Suppressor macrophage treated with lipopolysaccharide for 4 hours (primary cell): ENCODE data around the gene MSMP.

Experiments
- DNase-seq: peaks from one replicate; pipeline ENCODE4 v3.0.0-alpha.2; 2020

MSMP gene

DNA sequence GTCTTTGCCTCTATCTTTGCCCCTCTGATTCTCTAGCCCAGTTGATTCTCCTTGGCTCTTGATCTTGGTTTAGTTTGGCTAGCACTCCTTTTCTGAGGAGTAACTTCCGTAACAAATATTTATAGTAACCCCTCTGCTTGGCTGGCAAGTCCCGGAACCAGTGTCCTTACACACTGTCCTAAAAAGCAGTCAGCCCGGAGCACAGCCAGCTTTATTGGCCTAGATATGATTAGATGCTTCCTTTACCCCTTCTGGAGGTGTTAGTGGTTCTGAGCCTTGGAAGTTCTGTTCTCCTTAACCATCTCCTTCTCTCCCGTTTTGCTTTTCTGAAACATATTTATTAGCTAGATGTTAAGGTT is 17.0 kb upstream of the MSMP start:
- no peak for DNase-seq

DNA sequence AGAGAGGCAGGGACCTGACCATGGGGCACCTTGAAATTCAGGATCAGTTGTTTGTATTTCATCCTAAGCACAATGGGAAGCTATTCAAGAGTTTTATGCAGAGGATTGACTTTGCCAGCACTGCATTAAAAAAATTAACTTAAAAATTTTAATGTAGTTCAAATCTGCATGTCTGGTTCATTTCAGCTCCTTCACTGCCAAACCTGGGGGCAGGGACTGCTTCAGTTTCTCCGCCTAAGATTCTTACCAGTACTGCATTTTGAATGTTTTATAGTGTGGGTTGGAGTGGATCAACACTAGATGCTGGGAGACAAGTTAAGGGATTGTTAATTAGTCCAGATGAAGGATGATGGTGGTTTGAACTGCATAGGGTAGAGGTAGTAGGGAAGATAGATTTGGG is 15.7 kb upstream of the MSMP start:
- DNase-seq = no peak

DNA sequence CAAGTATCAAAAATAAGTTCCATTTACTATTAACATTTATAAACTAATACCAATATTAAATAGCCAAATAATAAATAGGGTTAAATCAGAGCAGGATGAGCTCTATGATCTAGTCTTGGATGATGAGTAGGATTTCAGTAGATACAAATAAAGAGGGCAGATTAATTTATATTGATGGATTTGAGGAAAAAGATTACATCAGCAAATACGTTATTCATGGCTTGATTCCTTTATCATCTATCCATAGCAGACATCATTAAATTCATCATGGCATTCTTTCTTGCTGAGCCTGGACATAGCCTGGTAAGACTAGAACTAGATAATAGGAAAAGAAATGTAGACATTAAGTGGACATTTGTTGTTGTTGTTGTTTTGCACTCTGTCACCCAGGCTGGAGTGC is 13.4 kb upstream of the MSMP start:
- DNase-seq = no peak

DNA sequence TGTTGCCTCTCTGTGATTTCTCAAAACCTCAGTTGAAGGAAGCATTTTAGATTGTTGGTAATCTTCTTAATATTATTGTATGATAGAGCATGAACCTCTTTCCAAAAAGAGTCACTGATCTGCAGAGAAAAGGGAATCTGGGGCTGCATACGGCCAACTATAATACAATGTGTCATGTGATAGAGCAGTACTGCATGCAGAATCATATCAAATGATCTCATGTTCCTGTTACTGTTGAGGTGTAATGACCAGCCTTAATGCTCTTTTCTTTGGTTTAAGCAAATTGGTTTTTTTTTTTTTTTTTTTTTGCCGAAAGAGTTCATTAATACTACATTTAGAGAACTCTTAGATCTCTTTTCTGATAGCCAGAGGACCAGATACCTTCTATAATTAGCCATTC is 12.9 kb upstream of the MSMP start:
- no peak for DNase-seq

DNA sequence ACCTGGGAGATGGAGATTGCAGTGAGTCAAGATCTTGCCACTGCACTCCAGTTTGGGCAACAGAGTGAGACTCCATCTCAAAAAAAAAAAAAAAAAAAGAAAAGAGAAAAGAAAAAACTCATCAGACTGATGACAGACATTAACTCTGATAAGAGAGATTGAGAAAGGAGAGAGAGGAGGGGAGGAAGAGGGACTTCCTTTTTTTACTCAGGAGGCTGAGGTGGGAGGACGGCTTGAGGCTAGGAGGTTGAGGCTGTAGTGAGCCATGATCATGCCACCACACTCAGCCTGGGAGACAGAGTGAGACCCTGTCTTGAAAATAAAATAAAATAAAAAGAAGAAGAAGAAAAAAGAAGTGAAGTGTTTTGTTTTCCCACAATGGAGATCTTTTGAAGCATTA is 9.7 kb upstream of the MSMP start:
- no peak for DNase-seq

DNA sequence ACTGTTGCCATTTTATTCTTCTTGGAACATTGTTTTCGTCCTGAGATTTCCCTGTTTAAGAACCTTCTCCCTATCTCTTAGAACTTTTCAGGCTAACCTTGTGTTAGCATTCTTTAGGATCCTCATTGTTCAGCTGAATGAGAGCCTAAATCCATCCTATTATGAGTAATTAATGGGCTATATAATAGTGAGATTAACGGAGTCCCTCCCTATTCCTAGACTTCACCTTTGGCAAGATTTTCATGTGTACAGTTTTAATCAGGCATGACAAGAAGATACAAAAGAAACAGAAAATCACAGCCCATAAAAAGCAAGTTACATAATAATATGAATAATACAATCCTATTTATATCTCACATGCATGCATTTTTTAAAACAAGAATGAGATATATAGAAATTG is 9.1 kb upstream of the MSMP start:
- DNase-seq = no peak

DNA sequence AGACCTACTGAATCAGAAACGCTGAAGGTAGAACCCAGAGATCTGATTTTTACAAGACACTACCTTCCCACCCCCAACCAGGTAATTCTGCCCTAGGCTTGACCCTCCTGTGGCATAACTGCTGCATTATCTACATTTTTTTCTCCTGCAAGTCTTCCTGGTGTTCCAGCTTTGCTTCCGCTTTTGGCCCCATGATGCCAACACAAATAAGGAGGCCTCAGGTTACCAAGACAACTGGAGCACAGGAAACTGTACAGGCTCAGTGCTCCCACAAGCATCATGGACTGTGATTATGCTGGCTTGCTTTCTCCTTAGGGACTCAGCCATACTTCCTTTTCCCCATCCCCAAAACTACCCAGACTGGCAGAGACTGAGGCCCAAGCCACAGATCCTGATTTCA is 6.6 kb upstream of the MSMP start:
- DNase-seq = peak; percentile 27

DNA sequence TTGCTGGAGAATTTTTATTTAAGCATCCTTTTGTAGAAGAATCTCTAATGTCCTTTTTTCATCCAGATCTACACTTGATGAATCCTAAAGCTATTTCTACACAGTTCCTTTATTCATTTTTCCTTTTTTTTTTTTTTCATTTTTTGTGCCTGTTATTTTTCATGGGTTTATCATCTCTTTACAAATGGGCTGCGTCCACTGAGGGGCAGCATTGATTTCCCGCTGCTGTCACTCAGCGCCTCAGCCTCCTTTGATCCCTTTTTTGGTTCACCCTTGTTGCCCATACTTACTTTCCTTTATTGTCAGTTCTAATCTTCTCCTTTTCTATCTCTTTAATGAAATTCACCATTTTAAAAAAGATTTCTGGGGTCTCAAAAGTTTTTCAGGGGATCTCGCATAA is 5.7 kb upstream of the MSMP start:
- no peak for DNase-seq

DNA sequence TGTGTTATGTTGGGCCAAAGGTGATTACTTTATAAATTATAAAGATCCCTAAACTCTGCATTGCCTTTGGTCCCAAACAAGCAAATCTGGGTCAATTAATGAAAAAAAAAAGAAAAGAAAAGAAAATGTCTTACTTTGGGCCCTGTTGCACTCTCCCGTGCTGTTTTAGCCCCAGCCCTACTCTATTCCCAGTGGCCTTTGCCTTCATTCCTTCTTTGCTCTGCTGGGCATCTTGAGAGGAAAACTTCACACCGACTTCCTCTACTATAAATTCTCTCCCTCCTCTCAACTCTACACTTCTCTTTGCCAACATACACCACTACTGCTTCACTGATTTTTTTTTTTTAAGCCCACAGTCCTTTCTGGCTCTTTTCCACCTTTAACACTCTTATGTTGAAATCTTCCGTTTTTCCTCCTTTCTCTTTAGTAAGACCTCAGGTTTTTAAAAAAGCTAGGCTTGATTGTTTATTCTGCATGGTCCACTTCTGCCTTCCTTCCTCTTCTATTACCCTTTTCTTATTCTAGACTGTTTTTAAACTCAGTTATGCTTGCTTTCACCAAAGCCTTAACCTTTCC is 4.5 kb upstream of the MSMP start:
- DNase-seq = no peak

DNA sequence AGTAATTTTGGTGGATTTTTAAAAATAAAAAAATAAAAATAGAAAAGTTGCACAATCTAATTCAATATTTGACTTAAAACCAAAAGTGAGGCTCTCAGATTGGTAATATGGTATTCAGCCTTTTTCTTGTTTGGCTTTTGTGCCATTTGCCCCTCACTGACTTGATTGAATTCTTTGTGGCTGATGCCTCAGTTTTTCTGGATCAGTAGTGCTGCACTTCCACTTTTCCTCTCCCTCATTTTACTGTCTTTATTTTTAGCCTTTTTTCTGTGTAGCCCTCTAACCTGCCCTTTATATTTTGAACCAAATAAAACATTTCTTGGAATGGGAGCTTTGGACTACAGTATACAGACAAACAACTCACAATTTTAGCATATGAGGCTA is 3.8 kb upstream of the MSMP start:
- DNase-seq = no peak

DNA sequence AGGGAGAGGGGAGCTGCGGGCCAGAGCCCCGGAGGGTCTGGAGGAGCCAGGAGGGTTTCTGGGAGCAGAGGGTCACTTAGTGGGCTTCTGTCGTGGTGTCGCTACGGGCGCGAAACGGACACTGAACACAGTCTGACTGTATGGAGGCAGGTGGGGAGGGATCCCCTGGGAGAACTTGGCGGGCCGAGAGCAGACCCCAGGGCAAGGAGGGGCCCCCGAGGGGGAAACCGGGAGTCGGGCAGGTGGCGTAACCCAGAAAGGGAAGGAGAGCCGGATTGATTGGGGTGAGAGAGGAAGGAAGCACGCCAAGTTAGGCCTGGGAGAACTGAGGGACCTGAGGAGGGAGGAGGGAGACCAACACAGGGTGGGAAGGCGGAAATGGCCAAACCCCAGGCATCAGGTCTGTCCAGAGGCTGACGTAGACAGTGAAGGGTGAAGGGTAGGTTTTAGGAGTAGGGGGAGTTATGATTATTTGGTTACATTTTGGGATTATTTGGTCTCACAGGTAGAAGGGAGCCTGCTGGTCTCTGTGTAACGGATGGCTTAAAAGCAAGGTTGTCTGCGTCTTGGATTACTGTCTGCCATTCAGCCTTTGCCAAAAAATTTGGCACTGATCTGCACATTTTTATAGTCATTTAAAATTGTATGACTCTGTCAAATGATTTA is 3.3 kb upstream of the MSMP start:
- DNase-seq = no peak

DNA sequence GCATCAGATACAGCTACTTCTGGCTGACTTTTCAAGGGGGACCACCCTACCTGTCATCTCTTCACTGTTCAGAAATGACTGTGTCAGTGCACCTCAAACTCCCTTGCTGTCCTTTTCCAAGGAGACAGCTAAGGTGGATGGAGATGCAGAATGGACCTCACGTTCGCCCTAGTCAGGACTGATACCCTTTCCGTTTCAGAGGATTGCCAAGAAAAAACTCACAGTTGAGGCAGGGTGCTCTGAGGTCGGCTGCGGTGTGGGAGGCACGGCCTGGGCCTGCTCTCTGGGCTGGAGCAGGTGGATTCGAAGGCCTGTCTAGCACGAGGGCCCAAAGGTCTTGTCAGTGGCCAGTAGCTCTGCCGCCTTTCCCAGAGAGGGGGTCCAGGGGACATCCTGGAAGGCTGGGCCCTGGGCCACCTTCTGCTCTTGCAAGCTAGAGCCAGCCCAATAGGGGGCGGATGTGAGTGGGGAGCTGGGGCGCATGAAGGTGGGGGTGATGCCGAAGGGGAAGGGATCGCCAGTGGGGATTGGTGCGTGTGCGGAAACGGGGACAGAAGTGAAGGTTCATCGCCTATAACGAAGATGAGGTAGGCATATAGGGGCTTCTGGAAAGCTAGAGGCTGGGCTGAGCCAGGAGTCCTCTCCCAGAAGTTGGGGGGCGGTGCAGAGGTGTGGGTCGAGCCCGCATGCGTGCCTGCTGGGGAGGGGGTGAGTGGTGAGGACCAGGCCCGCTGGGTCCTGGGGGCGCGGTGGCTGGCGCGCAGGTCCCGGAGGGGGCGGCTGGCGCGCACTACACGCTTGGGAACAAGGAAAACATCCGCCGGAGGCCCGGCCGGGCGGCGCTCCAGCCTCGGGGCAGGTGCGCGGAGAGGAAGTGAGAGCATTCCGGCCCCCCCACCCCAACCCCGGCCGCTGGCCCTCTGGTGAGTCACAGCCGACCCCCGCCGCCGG is 2.5 kb upstream of the MSMP start:
- peak; percentile 12 for DNase-seq

DNA sequence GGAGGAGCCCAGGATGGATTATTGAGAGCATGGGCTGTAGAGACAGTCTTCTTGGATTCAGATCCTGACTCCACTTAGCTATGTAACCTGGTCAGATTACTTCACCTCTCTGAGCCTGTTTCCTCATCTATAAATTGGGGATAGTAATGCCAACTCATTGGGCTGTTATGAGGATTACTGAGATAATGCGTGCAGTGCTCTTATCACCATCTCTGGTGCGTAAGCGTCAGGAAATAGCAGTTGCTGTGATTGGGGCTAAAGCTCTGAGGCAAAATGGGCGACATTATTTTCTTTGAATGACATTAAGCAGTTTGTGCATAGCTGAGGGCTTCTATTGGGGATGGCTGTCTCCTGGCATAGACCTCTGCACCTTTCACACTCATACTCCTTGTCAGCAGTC is 995 bp upstream of the MSMP start:
- DNase-seq = no peak

DNA sequence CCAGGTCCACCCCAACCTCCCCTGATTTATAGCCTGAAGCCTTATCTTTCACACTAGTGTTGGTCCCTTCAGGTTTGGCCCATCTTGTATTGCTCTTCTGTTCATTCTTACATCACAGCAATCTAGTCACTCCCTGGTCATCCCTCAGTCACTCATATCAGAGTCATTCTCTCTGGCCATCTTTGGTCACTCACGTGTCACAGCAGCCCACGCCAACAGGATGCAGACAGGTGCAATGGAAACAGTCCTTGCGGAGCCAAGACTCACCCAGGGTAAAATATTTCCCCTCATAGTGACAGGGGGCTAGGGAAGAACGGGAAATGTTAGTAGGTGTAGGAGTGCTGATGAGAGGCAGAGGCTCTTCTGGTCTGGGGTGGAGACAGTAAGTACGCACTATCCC is 610 bp downstream of the MSMP start:
- no peak for DNase-seq

DNA sequence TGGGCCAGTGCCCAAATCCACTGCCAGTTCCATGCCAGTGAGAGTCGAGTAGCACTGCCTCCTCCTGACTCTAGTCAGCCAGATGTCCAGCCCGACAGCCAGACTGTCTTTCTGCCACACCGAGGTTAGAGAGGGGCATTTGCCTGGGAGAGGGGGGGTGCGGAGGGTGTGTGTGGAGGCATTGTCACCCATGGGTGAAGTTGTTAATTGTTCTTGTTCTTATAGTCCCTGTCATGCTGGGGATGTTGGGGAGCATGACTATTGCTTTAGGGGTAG is 3.9 kb downstream of the MSMP start:
- no peak for DNase-seq

DNA sequence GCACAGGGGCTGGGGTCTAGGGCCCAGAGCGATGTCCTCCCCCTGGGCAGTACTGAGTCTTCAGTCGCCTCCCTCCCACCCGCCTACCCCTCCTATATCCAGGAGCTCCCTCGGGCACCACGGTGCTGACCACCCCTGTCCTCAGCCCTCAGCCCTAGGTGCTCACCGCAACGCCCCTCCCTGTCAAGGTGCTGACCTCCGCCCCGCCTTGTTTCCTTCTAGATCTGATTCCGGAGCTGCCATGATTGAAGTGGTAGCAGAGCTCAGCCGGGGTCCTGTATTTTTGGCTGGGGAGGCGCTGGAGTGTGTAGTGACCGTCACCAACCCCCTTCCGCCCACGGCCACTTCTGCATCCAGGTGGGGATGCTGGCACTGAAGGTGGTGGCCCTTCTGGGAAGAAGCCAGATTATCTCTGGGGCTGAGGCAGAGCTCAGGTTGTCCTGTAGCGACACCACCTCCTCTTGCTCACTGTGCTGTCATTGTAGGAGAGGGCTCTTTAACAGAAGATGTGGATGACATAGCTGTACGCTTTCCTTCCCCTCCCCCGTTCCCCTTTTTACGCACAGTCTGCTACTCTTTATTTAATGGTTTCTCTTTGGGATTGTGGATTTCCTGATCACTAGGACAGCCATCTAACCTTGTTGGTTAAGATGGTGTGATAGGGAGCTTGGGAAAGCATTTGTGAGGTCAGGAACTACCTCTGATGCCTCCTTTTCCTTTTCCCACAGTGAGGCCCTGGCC is 4.4 kb downstream of the MSMP start:
- DNase-seq = no peak

DNA sequence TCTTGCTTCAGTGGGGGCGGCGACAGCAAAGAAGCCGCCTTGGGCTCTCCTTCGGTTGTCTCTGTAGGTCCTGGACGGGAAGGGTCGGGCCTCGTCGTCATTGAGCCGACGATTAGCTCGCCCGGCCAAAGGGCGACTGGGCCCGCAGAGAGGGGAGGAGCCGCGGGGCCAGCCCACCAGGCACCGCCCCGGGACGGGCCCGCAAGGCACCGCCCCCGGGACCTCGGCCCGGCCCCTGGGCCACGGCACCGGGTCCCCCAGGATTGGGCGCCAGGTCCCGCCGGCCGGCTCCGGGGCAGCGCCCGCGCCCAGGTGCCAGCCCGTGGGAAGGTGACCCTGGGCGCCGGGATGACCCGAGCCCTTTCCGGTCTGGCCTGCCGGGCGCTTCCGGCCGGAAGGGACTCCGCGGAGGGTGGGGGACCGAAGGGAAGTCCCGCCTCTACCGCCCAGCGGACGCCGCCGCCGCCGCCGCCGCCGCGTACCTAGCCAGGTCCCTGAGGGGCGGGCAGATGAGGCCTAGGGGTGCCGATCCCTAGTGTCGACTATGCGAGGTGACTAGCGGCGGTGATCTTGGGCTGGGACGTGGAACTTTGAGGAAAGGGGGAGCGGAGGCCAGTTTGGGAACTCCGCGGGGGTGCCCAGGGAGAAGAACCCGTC is 5.1 kb downstream of the MSMP start, which contains the start of the genes GBA2 and RGP1:
GBA2 (minus strand) TSS at position 371 of the 657 bp plus-strand sequence. CDS start 524 bp downstream, outside the sequence.
RGP1 (plus strand) TSS at position 430 of the 657 bp plus-strand sequence. CDS start 469 bp downstream, outside the sequence.
- DNase-seq = peak; percentile 83

DNA sequence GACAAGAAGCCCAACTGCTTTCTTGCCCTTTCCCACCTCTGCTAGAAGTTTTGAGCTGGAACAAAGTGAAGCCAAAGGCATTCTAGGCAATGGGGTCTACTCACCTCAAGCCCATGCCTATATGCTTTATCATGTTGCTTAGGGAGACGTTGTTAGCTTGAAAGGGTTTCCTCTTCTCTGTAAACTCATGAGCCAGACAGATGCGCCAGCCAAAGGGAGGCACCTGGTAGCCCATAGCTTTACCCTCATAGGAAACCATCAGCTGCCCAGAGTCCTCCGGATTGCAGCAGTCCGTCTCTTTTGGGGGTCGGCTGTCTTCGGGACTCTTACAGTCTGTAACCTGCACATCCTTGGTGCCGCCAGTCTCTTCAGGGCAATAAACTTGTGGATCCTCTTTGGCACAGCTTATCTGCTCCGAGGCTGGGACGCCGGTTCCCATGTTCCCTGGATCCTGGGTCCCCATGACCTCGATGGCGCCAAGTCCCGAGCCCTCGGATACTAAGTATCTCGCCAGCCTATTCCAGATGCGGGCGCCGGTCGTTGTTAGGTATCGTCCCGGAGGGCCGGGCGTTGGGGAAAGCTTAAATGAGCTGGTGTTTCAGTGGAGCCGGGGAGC is 5.7 kb downstream of the MSMP start:
- DNase-seq = no peak

DNA sequence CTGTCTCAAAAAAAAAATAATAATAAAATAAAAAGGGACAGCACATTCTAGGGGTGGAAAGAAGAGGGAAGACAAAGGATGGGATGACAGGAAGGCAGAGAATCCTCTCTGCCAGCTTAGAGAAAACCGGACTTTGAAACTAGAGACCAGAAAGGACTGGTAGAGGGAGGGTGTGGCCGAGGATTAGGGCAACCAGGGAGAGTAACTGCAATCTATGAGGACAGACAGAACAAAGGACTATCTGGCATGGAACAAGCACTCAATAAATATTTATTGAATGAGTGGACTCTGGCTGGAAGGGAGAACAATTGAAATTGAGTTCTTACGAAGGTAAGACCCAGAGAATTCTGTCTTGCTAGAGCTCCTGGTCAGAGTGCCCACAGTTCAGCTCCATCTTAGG is 7.5 kb downstream of the MSMP start:
- no peak for DNase-seq

DNA sequence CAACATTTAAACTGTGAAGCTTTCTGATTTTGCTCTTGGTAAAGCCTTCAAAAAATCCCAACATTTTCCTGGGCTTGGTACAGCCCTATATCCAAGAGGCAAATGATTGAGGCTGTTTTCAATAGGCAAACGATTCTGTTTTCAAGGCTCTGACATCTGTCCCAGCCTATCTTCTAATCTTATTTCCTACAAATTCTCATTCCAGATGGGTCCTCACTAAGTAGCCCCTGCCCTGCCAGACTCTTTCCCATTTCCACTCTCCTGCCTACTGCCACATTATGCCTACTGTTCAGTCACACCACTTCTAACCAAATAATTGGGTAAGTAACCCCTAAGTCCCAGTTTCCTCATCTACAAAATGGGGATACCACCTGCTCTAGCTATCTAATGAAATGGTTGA is 8.5 kb downstream of the MSMP start:
- DNase-seq = no peak

DNA sequence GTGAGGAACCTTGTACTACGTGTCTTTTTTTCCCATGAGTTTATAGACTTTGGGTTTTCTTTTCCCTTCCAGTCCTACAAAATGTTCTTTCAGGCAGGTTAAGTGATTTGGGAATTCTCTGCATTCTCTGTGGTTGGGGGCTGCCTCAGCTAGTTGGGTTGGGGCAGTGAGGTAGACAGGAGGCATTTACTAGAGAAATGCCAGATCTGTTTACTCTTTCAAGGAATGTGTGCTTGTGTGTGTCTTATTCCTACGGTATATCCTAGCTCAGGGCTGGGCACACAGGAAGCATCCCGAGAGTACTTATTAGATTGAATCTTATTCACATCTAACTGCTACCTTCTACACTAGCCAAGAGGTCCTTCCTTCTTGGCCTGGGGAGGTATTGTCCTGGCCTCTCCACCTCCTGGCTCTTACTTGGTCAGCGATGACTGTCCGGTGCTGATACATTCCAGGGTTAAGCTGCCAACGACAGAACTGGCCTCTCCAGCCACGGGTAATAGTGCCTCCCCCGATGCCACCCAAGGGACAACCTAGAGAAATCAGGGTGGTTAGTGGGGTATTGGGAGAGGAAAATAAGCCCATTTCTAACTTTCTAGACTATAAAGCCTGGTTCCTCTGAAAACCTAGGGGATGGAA is 10.1 kb downstream of the MSMP start:
- no peak for DNase-seq

DNA sequence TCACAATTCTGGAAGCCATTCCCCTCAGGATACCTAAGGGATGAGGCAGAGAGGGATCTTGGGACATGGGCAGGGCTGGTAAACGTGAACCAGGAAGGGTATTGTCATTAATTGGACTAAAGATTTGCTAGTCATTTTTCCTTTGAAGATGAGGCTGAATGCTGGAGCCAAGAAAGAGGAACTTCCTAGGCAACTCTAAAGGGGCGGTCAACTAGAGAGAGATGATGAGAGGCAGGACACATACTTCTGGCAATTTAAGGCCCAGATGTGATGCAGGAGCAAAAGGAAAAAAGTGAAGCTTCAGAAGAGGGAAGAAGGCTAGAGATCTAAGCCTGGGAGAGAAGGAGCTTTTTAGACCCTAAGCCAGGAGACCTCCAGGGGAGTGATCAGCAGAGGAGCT is 10.6 kb downstream of the MSMP start:
- DNase-seq = no peak
